GM21619 (cell line): ENCODE measurements around the gene MICAL3.
"Not testable (repeated sequence)": the region's sequence is repeated elsewhere in the genome, so short reads cannot be mapped to it uniquely, and the experiment has no call there.

Experiments used
- ATAC-seq: cut with Tn5 transposase; IDR thresholded peaks from one replicate; pipeline ENCODE4 v1.9.1; 2021; ENCODE audit not compliant: unreplicated experiment

MICAL3 gene

GRCh38 chr22:17941471-17942406, 82.6 kb downstream of the MICAL3 start:
- ATAC-seq: no peak

- ATAC-seq: no peak
Measured at GRCh38 chr22:17939579-17939978, 84.8 kb downstream of the MICAL3 start.

GRCh38 chr22:17939011-17939410, 85.3 kb downstream of the MICAL3 start:
- no peak for ATAC-seq

- ATAC-seq: no peak
Measured at GRCh38 chr22:17938484-17938924, 85.9 kb downstream of the MICAL3 start.

GRCh38 chr22:17932457-17932856, 91.9 kb downstream of the MICAL3 start:
- ATAC-seq: not testable (repeated sequence)

GRCh38 chr22:17931400-17931825, 92.9 kb downstream of the MICAL3 start:
- ATAC-seq: no peak

- ATAC-seq: no peak
Measured at GRCh38 chr22:17930455-17931313, 93.7 kb downstream of the MICAL3 start.

- no peak for ATAC-seq
Measured at GRCh38 chr22:17929909-17930308, 94.5 kb downstream of the MICAL3 start.

- ATAC-seq: no peak
Measured at GRCh38 chr22:17928391-17928790, 96.0 kb downstream of the MICAL3 start.

GRCh38 chr22:17927062-17927461, 97.3 kb downstream of the MICAL3 start:
- ATAC-seq: no peak

- no peak for ATAC-seq
Measured at GRCh38 chr22:17926516-17926915, 97.8 kb downstream of the MICAL3 start.

- no peak for ATAC-seq
Measured at GRCh38 chr22:17925431-17925841, 98.9 kb downstream of the MICAL3 start.

GRCh38 chr22:17924735-17925364, 99.5 kb downstream of the MICAL3 start:
- no peak for ATAC-seq

GRCh38 chr22:17924076-17924475, 100.3 kb downstream of the MICAL3 start:
- ATAC-seq: no peak

- no peak for ATAC-seq
Measured at GRCh38 chr22:17922925-17923903, 101.1 kb downstream of the MICAL3 start.

- ATAC-seq: no peak
Measured at GRCh38 chr22:17921871-17922821, 102.2 kb downstream of the MICAL3 start.

- no peak for ATAC-seq
Measured at GRCh38 chr22:17920992-17921650, 103.2 kb downstream of the MICAL3 start.

- ATAC-seq: no peak
Measured at GRCh38 chr22:17920145-17920605, 104.2 kb downstream of the MICAL3 start.
